Measurements from ENCODE around the gene NAV2. TPM values are rescaled to one million over a fixed set of nuclear protein-coding genes. Genes with fewer than 3 reads are reported as not detected.
"Not testable (repeated sequence)": the region's sequence is repeated elsewhere in the genome, so short reads cannot be mapped to it uniquely, and the experiment has no call there.

The NAV2 gene
- total RNA-seq, 1 donor from 2014 or later: 9.6 TPM

DNA sequence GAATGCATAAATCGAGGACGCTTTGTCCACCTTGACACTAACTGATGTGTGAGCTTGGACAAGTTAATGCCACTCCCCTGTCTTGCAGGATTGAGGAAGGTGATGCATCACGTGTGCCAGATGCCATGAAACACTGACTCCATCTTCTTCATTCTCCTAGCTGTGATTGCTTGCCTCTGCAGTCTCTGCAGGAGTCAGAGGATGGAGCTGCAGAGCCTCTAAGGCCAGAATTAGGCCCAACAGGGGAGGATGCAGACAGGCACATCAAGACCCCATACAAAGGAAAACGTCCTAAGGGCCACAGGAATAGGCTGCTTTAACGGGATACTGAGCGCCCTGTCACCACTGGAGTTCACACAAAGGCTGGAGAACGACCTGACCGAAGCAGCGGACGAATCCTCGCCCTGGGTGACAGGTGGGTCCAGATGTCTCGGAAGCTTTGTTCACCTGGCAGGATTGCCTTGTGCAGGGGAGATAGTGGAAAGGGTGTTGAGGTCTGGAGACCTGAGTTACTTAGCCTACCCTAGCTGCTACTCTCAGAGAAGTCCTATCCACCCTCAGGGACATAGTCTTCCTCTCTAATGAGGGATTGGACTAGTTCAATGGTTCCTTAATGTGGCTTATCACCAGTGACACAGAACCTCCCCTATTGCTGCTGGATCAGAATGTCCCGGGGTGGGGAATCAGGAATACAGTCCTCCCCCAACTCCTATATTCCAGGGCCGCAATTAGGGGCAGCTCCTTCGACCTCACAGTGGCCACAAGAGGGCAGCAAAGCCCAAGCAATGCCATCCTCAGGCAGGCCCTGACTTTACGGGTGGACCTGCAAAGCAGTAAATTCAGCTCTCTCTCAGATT, 415.3 kb downstream of the NAV2 start:
- no peaks in the 10 kb centered on the region for H3K36me3 Mint-ChIP-seq
- TF ChIP-seq, protein P1, sequence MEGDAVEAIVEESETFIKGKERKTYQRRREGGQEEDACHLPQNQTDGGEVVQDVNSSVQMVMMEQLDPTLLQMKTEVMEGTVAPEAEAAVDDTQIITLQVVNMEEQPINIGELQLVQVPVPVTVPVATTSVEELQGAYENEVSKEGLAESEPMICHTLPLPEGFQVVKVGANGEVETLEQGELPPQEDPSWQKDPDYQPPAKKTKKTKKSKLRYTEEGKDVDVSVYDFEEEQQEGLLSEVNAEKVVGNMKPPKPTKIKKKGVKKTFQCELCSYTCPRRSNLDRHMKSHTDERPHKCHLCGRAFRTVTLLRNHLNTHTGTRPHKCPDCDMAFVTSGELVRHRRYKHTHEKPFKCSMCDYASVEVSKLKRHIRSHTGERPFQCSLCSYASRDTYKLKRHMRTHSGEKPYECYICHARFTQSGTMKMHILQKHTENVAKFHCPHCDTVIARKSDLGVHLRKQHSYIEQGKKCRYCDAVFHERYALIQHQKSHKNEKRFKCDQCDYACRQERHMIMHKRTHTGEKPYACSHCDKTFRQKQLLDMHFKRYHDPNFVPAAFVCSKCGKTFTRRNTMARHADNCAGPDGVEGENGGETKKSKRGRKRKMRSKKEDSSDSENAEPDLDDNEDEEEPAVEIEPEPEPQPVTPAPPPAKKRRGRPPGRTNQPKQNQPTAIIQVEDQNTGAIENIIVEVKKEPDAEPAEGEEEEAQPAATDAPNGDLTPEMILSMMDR (IDR thresholded peaks at IDR 0.05): peak; percentile 97
- no peak for TF ChIP-seq EZH2 (IDR thresholded peaks at IDR 0.05)
- Histone ChIP-seq H3K27ac (no peak overlapping the region), H3K4me2 (no peak overlapping the region), H2AFZ (replicated peaks) (peak overlapping the region; percentile 1), H3K36me3 (no peaks in the 10 kb centered on the region), H4K20me1 (ENCODE audit: low read depth) (no peaks in the 10 kb centered on the region), H3K9ac (no peak overlapping the region), H3K4me1 (no peaks in the 10 kb centered on the region), H3K27me3 (peaks cover 9% of the 10 kb centered on the region), H3K9me3 (ENCODE audit: low read depth) (no peaks in the 10 kb centered on the region), H3F3A (ENCODE audit: low read depth) (peaks cover 16% of the 10 kb centered on the region), H3K79me2 (ENCODE audit: low read depth) (no peaks in the 10 kb centered on the region), H3K4me3 (no peak overlapping the region)
- H3K4me1 Mint-ChIP-seq: peaks cover 9% of the 10 kb centered on the region
- H3K27me3 Mint-ChIP-seq (ENCODE audit: insufficient read depth, low read depth): peaks cover 24% of the 10 kb centered on the region
- DNase-seq (ENCODE audit: low spot score): peak; percentile 88
- no peak overlapping the region for H3K27ac Mint-ChIP-seq
- peaks cover 4% of the 10 kb centered on the region for H3K9me3 Mint-ChIP-seq
- H3K4me3 Mint-ChIP-seq: no peak overlapping the region

DNA sequence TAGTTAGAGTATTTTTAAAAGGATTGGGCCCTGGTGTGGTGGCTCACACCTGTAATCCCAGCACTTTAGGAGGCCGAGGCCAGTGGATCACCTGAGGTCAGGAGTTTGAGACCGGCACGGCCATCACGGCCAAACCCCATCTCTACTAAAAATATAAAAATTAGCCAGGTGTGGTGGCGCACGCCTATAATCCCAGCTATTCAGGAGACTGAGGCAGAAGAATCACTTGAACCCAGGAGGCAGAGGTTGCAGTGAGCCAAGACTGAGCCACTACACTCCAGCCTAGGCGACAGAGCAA, 415.8 kb downstream of the NAV2 start:
- peaks cover 24% of the 10 kb centered on the region for H3K27me3 Mint-ChIP-seq (ENCODE audit: insufficient read depth, low read depth)
- not testable (repeated sequence) for H3K27ac ChIP-seq; H3K9me3 Mint-ChIP-seq; DNase-seq (ENCODE audit: low spot score); H3K4me1 Mint-ChIP-seq; H3K79me2 ChIP-seq (ENCODE audit: low read depth); H3K9me3 ChIP-seq (ENCODE audit: low read depth); H3K27ac Mint-ChIP-seq; H3K4me3 ChIP-seq; H3K27me3 ChIP-seq; H3K36me3 ChIP-seq; H3K4me3 Mint-ChIP-seq; H3K9ac ChIP-seq; H4K20me1 ChIP-seq (ENCODE audit: low read depth); H2AFZ ChIP-seq (replicated peaks); H3K4me2 ChIP-seq; H3K36me3 Mint-ChIP-seq; H3K4me1 ChIP-seq
- peaks cover 19% of the 10 kb centered on the region for H3F3A ChIP-seq (ENCODE audit: low read depth)

DNA sequence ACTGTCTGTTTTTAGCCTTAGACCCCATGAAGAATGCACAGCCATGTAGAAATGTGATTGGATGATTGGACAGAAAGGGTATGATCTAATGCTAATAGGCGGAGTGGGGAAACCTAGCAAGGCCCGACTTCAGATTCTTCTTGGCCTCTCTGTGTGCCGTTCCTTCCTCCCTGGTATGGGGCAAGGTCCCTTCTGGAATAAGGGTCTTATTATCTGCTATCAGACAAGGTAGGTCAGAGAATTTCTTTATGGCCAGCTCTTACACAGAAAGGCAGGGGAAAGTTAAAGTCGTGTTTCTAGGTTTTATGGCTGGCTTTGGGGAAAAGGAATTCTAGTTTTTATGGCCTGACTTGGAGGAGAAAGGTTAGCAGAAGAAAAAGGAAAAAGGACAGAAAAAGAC, 417.0 kb downstream of the NAV2 start:
- no peaks in the 10 kb centered on the region for H3K4me1 ChIP-seq
- Mint-ChIP-seq H3K36me3 (no peaks in the 10 kb centered on the region), H3K27me3 (ENCODE audit: insufficient read depth, low read depth) (peaks cover 26% of the 10 kb centered on the region), H3K9me3 (peaks cover 4% of the 10 kb centered on the region), H3K4me3 (no peak overlapping the region), H3K27ac (no peak overlapping the region), H3K4me1 (peaks cover 9% of the 10 kb centered on the region)
- H3K9ac ChIP-seq: no peak overlapping the region
- no peaks in the 10 kb centered on the region for H3K79me2 ChIP-seq (ENCODE audit: low read depth)
- H2AFZ ChIP-seq (replicated peaks): no peak overlapping the region
- H3K9me3 ChIP-seq (ENCODE audit: low read depth): no peaks in the 10 kb centered on the region
- H3K36me3 ChIP-seq: no peaks in the 10 kb centered on the region
- TF ChIP-seq EZH2phosphoT487 (IDR thresholded peaks at IDR 0.05): no peak
- TF ChIP-seq EZH2 (IDR thresholded peaks at IDR 0.05): no peak
- no peak overlapping the region for H3K4me2 ChIP-seq
- H3K4me3 ChIP-seq: no peak overlapping the region
- H3F3A ChIP-seq (ENCODE audit: low read depth): peaks cover 16% of the 10 kb centered on the region
- no peaks in the 10 kb centered on the region for H4K20me1 ChIP-seq (ENCODE audit: low read depth)
- no peak for DNase-seq (ENCODE audit: low spot score)
- H3K27me3 ChIP-seq: peaks cover 9% of the 10 kb centered on the region
- no peak overlapping the region for H3K27ac ChIP-seq

DNA sequence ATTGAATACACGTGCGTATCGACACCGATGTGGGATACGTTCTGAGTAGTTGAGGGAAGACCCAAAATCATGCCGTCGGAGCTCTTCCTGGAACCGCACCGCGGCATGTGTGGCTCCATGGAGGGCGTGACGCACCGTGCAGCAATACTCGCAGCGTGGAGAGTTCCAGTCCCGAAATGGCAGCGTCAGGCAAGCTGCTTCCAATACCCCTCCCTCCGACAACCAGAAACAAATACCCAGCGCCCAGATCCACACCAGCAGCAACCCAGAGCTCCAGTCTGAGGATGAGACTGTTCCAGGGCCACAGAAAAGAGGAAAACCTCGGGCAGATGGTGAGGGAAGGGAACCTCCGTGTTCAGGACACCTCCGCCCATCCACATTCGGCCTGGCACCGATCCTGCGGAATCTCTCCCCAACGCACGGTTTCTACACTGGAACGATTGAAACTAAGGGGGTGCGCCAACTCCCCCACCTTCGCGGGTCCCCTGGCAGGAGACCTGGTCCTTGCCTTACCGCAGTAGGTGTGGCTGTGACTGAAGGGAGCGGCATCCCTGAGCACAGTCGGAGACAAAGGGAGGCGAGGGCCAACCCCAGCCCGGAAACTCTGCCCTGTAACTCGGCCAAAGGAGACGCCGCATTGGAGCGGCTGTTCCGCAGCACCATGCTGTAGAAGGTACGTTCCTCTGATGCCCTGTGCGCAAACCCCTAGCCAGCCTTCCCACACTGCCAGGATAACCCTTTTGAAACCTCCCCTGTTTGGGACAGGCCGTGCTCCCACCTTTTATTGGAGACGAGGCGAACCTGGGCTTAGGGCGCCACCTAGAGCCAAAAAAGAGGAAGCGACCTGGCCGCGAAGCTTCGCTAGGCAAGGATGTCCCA, 419.4 kb downstream of the NAV2 start:
- Histone ChIP-seq H3K4me3 (peak overlapping the region; percentile 23), H3K9ac (no peak overlapping the region), H2AFZ (replicated peaks) (peak overlapping the region; percentile 75), H3K9me3 (ENCODE audit: low read depth) (no peaks in the 10 kb centered on the region), H3F3A (ENCODE audit: low read depth) (peaks cover 16% of the 10 kb centered on the region), H3K27ac (no peak overlapping the region), H3K79me2 (ENCODE audit: low read depth) (no peaks in the 10 kb centered on the region), H3K4me1 (no peaks in the 10 kb centered on the region), H3K4me2 (peak overlapping the region; percentile 64), H3K27me3 (peaks cover 9% of the 10 kb centered on the region), H3K36me3 (no peaks in the 10 kb centered on the region), H4K20me1 (ENCODE audit: low read depth) (no peaks in the 10 kb centered on the region)
- peaks cover 29% of the 10 kb centered on the region for H3K27me3 Mint-ChIP-seq (ENCODE audit: insufficient read depth, low read depth)
- H3K4me1 Mint-ChIP-seq: peaks cover 9% of the 10 kb centered on the region
- H3K27ac Mint-ChIP-seq: peak overlapping the region; percentile 55
- H3K9me3 Mint-ChIP-seq: peaks cover 2% of the 10 kb centered on the region
- H3K4me3 Mint-ChIP-seq: peak overlapping the region; percentile 28
- no peaks in the 10 kb centered on the region for H3K36me3 Mint-ChIP-seq
- DNase-seq (ENCODE audit: low spot score): peak; percentile 74
- TF ChIP-seq, protein P1 (IDR thresholded peaks at IDR 0.05): peak; percentile 83
- TF ChIP-seq EZH2phosphoT487 (IDR thresholded peaks at IDR 0.05): no peak

All from neural progenitor cell (in vitro differentiated cells).